Measurements from ENCODE around the gene UBXN1.
"Not testable (repeated sequence)": the region's sequence is repeated elsewhere in the genome, so short reads cannot be mapped to it uniquely, and the experiment has no call there.

UBXN1 gene

DNA sequence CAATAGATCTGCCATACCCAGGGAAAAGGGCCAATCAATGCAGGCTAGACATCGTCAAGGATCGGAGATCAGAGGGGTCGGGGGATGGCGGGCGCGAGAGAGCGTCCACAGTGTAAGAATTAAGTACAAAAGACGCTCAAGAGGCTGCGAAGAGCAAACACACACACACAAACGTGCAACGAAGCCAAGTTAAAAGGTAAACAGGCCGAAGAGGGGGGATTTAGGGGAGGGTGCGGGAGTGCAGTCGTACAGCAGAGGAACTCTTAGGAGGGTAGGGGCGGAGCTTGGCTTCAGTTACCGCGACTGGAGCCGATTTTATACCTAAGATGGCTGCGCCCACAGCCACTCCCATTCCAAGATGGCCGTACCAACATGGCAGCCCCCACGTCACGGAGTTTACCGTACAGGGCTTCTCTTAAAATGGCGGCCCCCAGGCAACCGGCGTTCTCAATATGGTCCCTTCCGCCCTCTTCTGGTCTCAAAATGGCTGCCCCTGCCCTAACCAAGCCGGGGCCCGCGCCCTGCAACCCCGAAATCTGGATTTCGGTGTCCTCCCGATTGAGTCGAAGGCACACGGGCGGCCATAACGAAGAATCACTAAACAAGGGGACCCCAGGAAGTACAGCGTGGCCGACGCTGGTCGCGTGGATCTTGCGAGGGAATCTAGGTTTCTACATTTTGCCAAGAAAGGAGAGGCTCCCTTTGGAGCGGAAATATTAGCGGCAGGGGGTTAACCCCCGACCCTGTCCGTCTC, 30.6 kb upstream of the UBXN1 start:
- in situ Hi-C loops (cut with MboI; ENCODE audit: low sequenced_read_pairs) = no loop called here

DNA sequence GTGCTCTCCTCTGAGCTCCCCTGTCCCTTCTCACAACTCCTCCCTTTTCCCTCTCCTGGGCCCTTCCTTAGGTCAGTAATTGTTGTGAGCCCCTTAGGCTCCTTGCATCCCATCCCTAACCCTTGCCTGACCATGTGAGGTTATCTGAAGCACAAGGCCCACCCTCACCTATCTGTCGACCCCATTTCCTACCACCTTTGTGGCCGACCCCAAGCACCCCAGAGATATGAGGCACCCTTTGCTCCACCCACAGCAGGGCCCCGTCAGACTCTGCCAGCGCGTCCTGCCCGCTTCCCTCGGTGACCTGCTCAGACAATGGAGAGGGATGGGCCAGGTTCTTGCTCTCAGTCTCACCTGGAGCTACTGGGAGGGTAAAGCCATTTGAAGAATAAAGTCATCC, 29.9 kb upstream of the UBXN1 start:
- in situ Hi-C loops (cut with MboI; ENCODE audit: low sequenced_read_pairs) = no loop called here

DNA sequence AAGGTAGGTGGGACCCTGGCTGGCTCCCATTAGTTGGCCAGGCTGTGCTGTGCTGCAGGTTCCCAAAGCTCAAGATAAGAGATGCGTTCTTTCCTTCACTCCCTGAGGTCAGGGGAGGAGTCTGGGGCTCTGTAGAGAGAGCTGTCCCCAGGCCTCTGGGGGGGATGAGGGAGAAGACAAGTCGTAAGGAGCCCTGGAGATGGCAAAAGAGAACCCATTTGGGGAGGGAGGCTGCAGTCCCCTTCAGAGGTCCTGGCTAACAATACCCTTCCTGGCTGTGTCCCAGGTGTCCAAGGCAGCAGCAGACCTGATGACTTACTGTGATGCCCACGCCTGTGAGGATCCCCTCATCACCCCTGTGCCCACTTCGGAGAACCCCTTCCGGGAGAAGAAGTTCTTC, 29.5 kb upstream of the UBXN1 start:
- in situ Hi-C loops (cut with MboI; ENCODE audit: low sequenced_read_pairs) = no loop called here

- in situ Hi-C loops (cut with MboI; ENCODE audit: low sequenced_read_pairs) = no loop called here
Observed at GRCh38 chr11:62707277-62707861, 28.5 kb upstream of the UBXN1 start, which contains the start of the genes BSCL2 and GNG3. Gene BSCL2 (minus strand): TSS chr11:62707424. CDS start chr11:62707195, 229 bp downstream. Gene GNG3 (plus strand): TSS chr11:62707676. CDS start chr11:62708296, 620 bp downstream.

DNA sequence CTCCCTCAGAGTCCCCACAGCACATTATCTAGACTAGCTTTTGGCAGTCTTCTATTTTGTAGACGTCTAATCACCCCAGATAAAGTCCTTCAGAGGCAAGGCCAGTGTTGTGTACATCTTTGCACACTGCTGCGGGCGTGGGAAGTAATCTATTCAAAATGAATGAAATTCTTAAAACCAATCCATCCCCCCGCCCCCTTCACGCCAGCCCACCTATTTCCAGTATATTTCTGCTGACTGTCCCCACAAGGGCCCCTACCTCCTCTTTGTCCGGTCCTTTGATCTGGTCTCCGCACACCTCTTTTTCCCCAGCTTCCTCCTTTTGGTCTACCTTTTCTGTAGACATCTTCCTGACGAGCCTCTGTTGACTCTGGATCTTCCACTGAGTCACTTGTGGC, 28.0 kb upstream of the UBXN1 start:
- in situ Hi-C loops (cut with MboI; ENCODE audit: low sequenced_read_pairs) = no loop called here

DNA sequence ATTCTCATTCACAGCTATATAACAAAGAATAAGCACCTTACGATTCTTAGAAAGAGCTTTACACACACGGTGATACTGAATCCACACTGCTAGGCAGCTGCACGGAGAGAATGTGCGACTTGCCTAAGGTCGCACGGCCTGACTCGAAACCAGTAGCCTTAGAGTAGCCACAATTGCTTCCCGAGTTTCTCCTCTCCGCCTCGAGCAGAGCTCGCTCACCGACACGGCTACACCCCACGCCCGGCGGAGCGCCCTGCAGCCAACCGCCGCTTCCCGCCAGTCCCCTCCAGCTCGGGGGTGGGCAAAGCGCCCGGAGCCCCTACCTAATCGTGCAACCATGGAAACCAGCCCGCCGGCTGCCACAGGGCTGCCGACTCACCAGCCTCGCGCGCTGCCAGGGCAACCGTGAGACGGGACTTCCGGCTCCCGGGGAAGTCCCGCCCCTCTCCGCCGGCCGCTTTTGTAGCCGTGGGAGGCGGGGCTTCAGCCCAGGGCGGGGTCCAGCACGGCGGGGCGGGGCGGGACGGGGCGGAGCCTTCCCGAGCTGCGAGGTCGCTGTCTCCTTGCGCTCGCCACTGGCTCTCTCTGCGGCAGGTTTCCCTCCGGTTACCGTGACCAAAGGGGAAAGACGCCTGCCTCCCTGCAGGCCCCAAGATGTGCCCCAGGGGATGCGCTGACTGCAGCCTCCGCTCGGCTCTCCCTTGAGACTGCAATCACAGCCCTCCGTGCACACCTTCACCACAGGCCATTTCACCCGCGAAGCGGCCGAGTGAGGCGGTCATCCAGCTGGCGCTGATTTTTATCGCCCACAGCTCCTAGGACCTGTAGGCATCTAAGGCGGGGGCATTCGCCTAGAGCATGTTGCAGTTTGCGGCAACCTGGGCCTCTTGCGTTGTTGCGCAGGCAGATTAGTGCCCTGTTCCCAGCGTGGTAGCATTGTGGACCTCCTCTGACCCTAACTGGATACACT, 27.3 kb upstream of the UBXN1 start:
- in situ Hi-C loops (cut with MboI; ENCODE audit: low sequenced_read_pairs) = no loop called here

DNA sequence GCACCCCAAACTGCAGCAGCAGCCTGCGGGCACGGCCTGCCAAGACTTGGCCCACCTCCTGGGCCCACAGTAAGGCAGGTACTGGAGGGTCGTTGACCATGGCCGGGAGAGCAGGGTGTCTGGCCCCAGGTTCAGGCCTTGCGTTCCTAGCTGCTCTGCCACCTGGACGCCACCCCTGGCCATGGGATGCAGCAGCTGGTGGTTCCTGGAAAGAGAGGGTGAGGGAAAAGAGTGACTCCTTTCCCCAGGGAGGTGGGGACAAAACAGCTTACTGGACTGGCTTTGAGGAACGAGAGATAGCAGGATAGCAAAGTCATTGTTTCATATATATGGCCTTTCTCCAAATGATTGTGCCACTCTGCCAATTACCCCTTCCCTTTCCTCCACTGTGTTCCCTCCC, 26.5 kb upstream of the UBXN1 start:
- in situ Hi-C loops (cut with MboI; ENCODE audit: low sequenced_read_pairs) = no loop called here

- in situ Hi-C loops (cut with MboI; ENCODE audit: low sequenced_read_pairs) = not testable (repeated sequence)
Observed at GRCh38 chr11:62703921-62704320, 25.0 kb upstream of the UBXN1 start.

DNA sequence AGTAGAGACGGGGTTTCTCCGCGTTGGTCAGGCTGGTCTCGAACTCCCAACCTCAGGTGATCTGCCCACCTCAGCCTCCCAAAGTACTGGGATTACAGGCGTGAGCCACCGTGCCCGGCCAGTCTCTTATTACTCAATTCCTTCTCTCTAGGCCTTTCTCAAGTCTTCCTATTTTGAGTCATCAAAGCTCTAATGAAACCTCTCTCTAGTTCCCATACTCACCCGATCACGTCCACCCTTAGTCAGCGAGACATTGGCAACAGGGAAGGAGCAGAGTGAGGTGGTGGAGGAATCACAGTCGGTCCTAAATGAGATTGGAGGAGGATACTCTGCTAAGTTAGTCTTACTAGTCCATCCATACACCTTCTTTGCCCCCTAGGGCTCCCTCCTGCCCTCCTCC, 23.4 kb upstream of the UBXN1 start:
- in situ Hi-C loops (cut with MboI; ENCODE audit: low sequenced_read_pairs) = no loop called here

GRCh38 chr11:62694455-62695167, 15.7 kb upstream of the UBXN1 start:
- in situ Hi-C loops (cut with MboI; ENCODE audit: low sequenced_read_pairs) = no loop called here

DNA sequence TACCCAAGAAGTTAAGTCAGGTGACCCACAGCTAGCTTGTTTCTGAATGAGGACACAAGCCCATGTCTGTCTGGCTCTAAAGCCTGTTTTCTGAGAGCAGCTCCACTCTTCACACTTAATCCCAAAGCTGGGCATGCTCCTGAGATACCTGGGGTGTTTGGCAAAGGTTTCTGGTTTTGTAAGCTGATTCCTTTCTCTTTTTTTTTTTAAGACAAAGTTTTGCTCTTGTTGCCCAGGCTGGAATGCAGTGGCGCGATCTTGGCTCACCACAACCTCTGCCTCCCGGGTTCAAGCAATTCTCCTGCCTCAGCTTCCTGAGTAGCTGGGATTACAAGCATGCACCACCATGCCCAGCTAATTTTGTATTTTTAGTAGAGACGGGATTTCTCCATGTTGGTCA, 14.8 kb upstream of the UBXN1 start:
- in situ Hi-C loops (cut with MboI; ENCODE audit: low sequenced_read_pairs) = not testable (repeated sequence)

GRCh38 chr11:62689421-62690183, 10.7 kb upstream of the UBXN1 start, which contains the start of gene LRRN4CL:
Gene LRRN4CL (minus strand): TSS chr11:62689530. CDS start chr11:62688508, 1,022 bp downstream.
- in situ Hi-C loops (cut with MboI; ENCODE audit: low sequenced_read_pairs) = no loop called here

GRCh38 chr11:62688491-62688890, 9.6 kb upstream of the UBXN1 start:
- in situ Hi-C loops (cut with MboI; ENCODE audit: low sequenced_read_pairs) = no loop called here

- in situ Hi-C loops (cut with MboI; ENCODE audit: low sequenced_read_pairs) = no loop called here
Observed at GRCh38 chr11:62687508-62688396, 8.9 kb upstream of the UBXN1 start.

GRCh38 chr11:62682518-62682917, 3.6 kb upstream of the UBXN1 start:
- in situ Hi-C loops (cut with MboI; ENCODE audit: low sequenced_read_pairs) = no loop called here

- in situ Hi-C loops (cut with MboI; ENCODE audit: low sequenced_read_pairs) = no loop called here
Observed at GRCh38 chr11:62680825-62681240, 2.0 kb upstream of the UBXN1 start.

- in situ Hi-C loops (cut with MboI; ENCODE audit: low sequenced_read_pairs) = no loop called here
Observed at GRCh38 chr11:62678433-62678769, 472 bp downstream of the UBXN1 start.

- in situ Hi-C loops (cut with MboI; ENCODE audit: low sequenced_read_pairs) = no loop called here
Observed at GRCh38 chr11:62677714-62678113, 1.2 kb downstream of the UBXN1 start.

- in situ Hi-C loops (cut with MboI; ENCODE audit: low sequenced_read_pairs) = no loop called here
Observed at GRCh38 chr11:62677156-62677555, 1.7 kb downstream of the UBXN1 start.
